Psoas muscle (tissue), 8 donors: ENCODE results near the gene NFATC2. TPM values are rescaled to one million over a fixed set of nuclear protein-coding genes. Genes with fewer than 3 reads are reported as not detected.
A peak's percentile ranks its signal among the peaks of the same experiment; 100 is the strongest.

Experiments
- ATAC-seq, 4 donors: fragments of 200-7000 bp; cut with Tn5 transposase; one replicate each; pipeline ENCODE4 v1.9.1; 2020; ENCODE audit warnings: moderate library complexity in 3 of 4, mild to moderate bottlenecking in 2 of 4
- DNase-seq, 2 donors: peaks; one replicate each; pipeline ENCODE4 v3.0.0-alpha.2; 2020
- H3K27ac ChIP-seq: fragments of 200-600 bp; one replicate; pipeline ENCODE4 v1.8.0; 2022
- H3K27me3 ChIP-seq, 3 donors: fragments of 200-600 bp in 1 of 3; one replicate each; pipeline versions ENCODE4 v1.6.1 to v1.8.0; 2013 to 2022; ENCODE audit warnings: low read length in 2 of 3, mild to moderate bottlenecking in 2 of 3, moderate library complexity in 1 of 3; ENCODE audit not compliant: insufficient read depth in 3 of 3
- H3K36me3 ChIP-seq, 2 donors: fragments of 200-600 bp in 1 of 2; one replicate each; pipeline versions ENCODE4 v1.6.1 to v1.8.0; 2013 to 2022; ENCODE audit warnings: low read depth in 1 of 2, mild to moderate bottlenecking in 1 of 2, moderate library complexity in 1 of 2; ENCODE audit not compliant: insufficient read depth in 1 of 2
- H3K4me1 ChIP-seq: fragments of 200-600 bp; one replicate; pipeline ENCODE4 v1.8.0; 2022
- H3K4me3 ChIP-seq: fragments of 200-600 bp; one replicate; pipeline ENCODE4 v1.8.0; 2022; ENCODE audit warnings: mild to moderate bottlenecking
- H3K9me3 ChIP-seq: fragments of 200-600 bp; one replicate; pipeline ENCODE4 v1.8.0; 2022
- CTCF ChIP-seq: fragments of 200-600 bp; IDR thresholded peaks from one replicate; pipeline ENCODE4 v1.8.0; 2022; ENCODE audit warnings: antibody characterized with exemption
- WGBS, 3 donors: extraction: QIAGEN DNeasy Blood & Tissue Kit; methylation state at CpG; one replicate each; pipeline versions ENCODE4 v1.1.6 to v1.1.7; 2013; 5-methylcytosine and 5-hydroxymethylcytosine counted together
- intact Hi-C, 2 donors: fragments of 100-400 bp; cut with DNase I; formaldehyde crosslinking; loops; one replicate each; pipeline versions ENCODE4 v1.11.0 to v1.14.2; 2022
- polyA plus RNA-seq, 3 donors: library from polyadenylated mRNA; stranded (reverse); fragments of 200-250 nt; gene quantifications; one replicate each; pipeline ENCODE4 v1.2.3, GENCODE V29; 2013
- total RNA-seq, 4 donors: library from RNA; stranded (reverse); fragmentation: NEBNext Ultra II Directional in 2 of 4; extraction: Animal tissue kit (Norgen Biotek cat#: 25700) in 2 of 4; gene quantifications; one replicate each; pipeline versions ENCODE4 v1.2.1 to v1.2.4, GENCODE V29; 2021 to 2023
- donor health status: healthy with polysubstance abuse.
- donor health status: DM: no; HTN: no; CAD: no; lungs with moderate emphysema.
- donor health status: Bipolar disorder and iron deficiency.
- donor health status: healthy.
- donor health status: DM: yes; HTN: yes; CAD: no.
- donor health status: DM: no; HTN: no; CAD: no.
- donor health status: DM: no; HTN: no; CAD: no.
- donor health status: DM: yes; HTN: yes; CAD: no.

Gene NFATC2
- total and polyA plus RNA-seq, 7 donors: 0.18 to 3.1 (median 0.64) TPM

GRCh38 chr20:51525241-51526105 lies 17.0 kb downstream of the NFATC2 start:
- WGBS, 3 donors: 66 to 81% (median 72%) methylated on average over 20 of the region's 20 CpGs
- H3K27me3 ChIP-seq: no peaks in the 10 kb centered on the region
- H3K4me3 ChIP-seq: peak overlapping the region; percentile 30
- H3K4me1 ChIP-seq: no peaks in the 10 kb centered on the region
- DNase-seq (no peak), ATAC-seq (peak in 1 of 4 donors; percentile 38)
- H3K36me3 ChIP-seq: no peaks in the 10 kb centered on the region
- intact Hi-C loops: no loop called here
- H3K9me3 ChIP-seq: no peaks in the 10 kb centered on the region
- TF ChIP-seq CTCF: no peak
- no peak overlapping the region for H3K27ac ChIP-seq

DNA sequence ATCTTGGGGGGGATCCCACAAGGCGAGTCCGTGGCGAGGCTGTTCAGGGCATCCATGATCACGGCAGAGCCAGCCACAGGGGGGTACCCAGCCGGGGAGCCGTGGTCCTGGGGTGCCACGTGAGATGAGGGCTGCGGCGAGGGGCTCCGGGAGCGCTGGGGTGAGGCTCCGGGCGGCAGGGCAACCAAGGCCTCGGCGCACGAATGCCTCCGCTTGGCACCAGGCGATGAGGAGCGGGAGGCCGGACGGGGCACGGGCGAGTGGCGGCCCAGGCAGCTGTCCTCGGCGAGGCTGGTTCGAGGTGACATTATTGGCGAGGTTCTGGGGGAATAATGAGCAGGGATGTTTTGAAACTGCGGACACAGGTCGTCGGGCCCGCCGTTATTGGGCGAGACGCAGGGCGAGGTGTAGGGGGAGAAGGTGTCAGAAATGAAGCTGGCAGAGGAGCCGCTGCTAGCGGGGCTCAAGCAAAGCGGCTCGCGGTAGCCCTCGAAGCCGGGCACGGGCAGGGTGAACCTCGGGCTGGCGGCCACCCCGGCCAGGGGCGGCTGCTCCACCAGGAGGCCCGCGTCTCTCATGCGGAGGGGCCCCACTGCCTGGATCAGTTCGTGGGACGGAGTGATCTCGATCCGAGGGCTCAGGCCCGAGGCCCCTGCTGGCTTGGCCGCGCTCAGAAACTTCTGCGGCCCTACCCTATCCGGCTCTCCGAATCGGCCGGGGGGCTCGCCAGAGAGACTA lies 19.1 kb downstream of the NFATC2 start:
- 97% methylated on average over 54 to 64 of the region's 64 CpGs for WGBS, 3 donors
- Histone ChIP-seq H3K4me3 (no peak overlapping the region), H3K4me1 (no peaks in the 10 kb centered on the region), H3K27ac (no peak overlapping the region), H3K9me3 (no peaks in the 10 kb centered on the region), H3K27me3 (no peaks in the 10 kb centered on the region), H3K36me3 (no peaks in the 10 kb centered on the region)
- intact Hi-C loops: no loop called here
- ATAC-seq (no peak), DNase-seq (no peak)
- no peak for TF ChIP-seq CTCF

- intact Hi-C loops: no loop called here
- peaks cover 0 to under 1% of the 10 kb centered on the region in 2 donors for H3K36me3 ChIP-seq
- no peaks in the 10 kb centered on the region for H3K27me3 ChIP-seq
- no peak for DNase-seq
- WGBS, 3 donors: 97% methylated on average over 9 of the region's 9 CpGs
- H3K4me1 ChIP-seq: no peaks in the 10 kb centered on the region
- no peak overlapping the region for H3K27ac ChIP-seq
- no peak for TF ChIP-seq CTCF
- no peaks in the 10 kb centered on the region for H3K9me3 ChIP-seq
- ATAC-seq: no peak
- no peak overlapping the region for H3K4me3 ChIP-seq
Measured at GRCh38 chr20:51522207-51522606, 20.3 kb downstream of the NFATC2 start.

DNA sequence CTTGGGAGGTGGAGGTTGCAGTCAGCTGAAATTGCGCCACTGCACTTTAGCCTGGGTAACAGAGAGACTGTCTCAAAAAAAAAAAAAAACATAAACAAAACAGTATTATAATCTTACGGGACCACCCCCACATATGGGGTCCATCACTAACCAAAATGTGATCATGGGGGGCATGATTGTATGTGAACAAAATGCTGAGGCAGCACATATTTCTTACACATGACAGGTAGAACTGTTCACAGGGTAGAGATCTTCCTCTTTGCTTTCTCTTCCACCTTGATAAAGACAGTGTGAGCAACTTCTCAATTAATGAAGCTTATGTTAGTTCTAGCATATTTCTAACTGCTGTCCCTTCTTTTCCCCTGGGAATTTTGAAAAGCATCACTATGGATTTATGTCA lies 24.7 kb downstream of the NFATC2 start:
- intact Hi-C loops: no loop called here
- DNase-seq: no peak
- WGBS, 3 donors: 88 to 98% (median 96%) methylated on average over 2 of the region's 2 CpGs

More for the DNA sequence above, 24.7 kb downstream of the NFATC2 start:
- H3K27me3 ChIP-seq: no peaks in the 10 kb centered on the region
- no peak overlapping the region for H3K4me3 ChIP-seq
- no peak for ATAC-seq
- no peak overlapping the region for H3K27ac ChIP-seq
- peaks cover 2% of the 10 kb centered on the region for H3K4me1 ChIP-seq
- TF ChIP-seq CTCF: no peak
- peaks cover 0 to 28% of the 10 kb centered on the region in 2 donors for H3K36me3 ChIP-seq
- no peaks in the 10 kb centered on the region for H3K9me3 ChIP-seq
